Sciatic nerve (tissue), 2 donors: Measurements from ENCODE around the gene ZFP36. TPM values are rescaled to one million over a fixed set of nuclear protein-coding genes. Genes with fewer than 3 reads are reported as not detected.
"Not testable (repeated sequence)": the region's sequence is repeated elsewhere in the genome, so short reads cannot be mapped to it uniquely, and the experiment has no call there.

Source experiments
- ATAC-seq: fragments of 200-7000 bp; cut with Tn5 transposase; one replicate; pipeline ENCODE4 v1.9.1; 2020; ENCODE audit warnings: mild to moderate bottlenecking, moderate library complexity
- DNase-seq: peaks from one replicate; pipeline ENCODE4 v3.0.0-alpha.2; 2020; ENCODE audit warnings: low spot score
- intact Hi-C: fragments of 100-400 bp; cut with DNase I; formaldehyde crosslinking; loops from one replicate; pipeline ENCODE4 v1.14.2; 2022
- total RNA-seq: library from RNA; stranded (reverse); fragmentation: NEBNext Ultra II Directional; extraction: Animal tissue kit (Norgen Biotek cat#: 25700); gene quantifications from one replicate; pipeline ENCODE4 v1.2.1, GENCODE V29; 2021
- donor health status: DM: no; HTN: no; CAD: no.
- donor health status: DM: no; HTN: no; CAD: no.

ZFP36 gene
- total RNA-seq, 1 donor from 2014 or later, result 342 TPM

GRCh38 chr19:39432677-39433025 is 26.0 kb downstream of the ZFP36 start:
- ATAC-seq, result no peak
- intact Hi-C loops, result no loop called here
- DNase-seq, result no peak

GRCh38 chr19:39433480-39434079 is 26.9 kb downstream of the ZFP36 start:
- intact Hi-C loops, result no loop called here
- DNase-seq (no peak), ATAC-seq (no peak)

GRCh38 chr19:39434123-39435076 is 27.8 kb downstream of the ZFP36 start:
- no peak for ATAC-seq
- no peak for DNase-seq
- intact Hi-C loops, result no loop called here

GRCh38 chr19:39435499-39436349 is 29.1 kb downstream of the ZFP36 start, which contains the start of gene RPS16:
RPS16 (minus strand) TSS chr19:39435949; CDS start chr19:39435895, 54 bp downstream.
- peak; percentile 99 for ATAC-seq
- DNase-seq, result peak; percentile 99
- intact Hi-C loops, result no loop called here

GRCh38 chr19:39436350-39436716 is 29.7 kb downstream of the ZFP36 start:
- no peak for DNase-seq
- no peak for ATAC-seq
- intact Hi-C loops, result no loop called here

- DNase-seq (no peak), ATAC-seq (no peak)
- intact Hi-C loops, result no loop called here
Measured at GRCh38 chr19:39438270-39438934, 31.8 kb downstream of the ZFP36 start.

GRCh38 chr19:39444598-39445195 is 38.0 kb downstream of the ZFP36 start:
- intact Hi-C loops, result no loop called here
- no peak for DNase-seq
- ATAC-seq, result peak; percentile 29

GRCh38 chr19:39445196-39446111 is 38.8 kb downstream of the ZFP36 start, which contains the start of gene SUPT5H:
SUPT5H (plus strand) TSS chr19:39445582; CDS start chr19:39445891, 309 bp downstream.
- peak; percentile 98 for DNase-seq
- peak; percentile 99 for ATAC-seq
- intact Hi-C loops, result no loop called here

GRCh38 chr19:39446365-39447084 is 39.9 kb downstream of the ZFP36 start:
- no peak for ATAC-seq
- DNase-seq, result no peak
- intact Hi-C loops, result no loop called here

- no peak for DNase-seq
- ATAC-seq, result no peak
- intact Hi-C loops, result no loop called here
Measured at GRCh38 chr19:39448271-39448670, 41.6 kb downstream of the ZFP36 start.

- DNase-seq (no peak), ATAC-seq (no peak)
- intact Hi-C loops, result no loop called here
Measured at GRCh38 chr19:39449116-39449797, 42.6 kb downstream of the ZFP36 start.

- ATAC-seq, DNase-seq, intact Hi-C loops: not testable (repeated sequence)
Measured at GRCh38 chr19:39451257-39451656, 44.6 kb downstream of the ZFP36 start.
